NOMO-1 (cell line): ENCODE measurements around the gene TSPAN13.

Experiments
- DNase-seq, 2 experiments: peaks; one replicate each; lab custom pipeline; 2025; ENCODE audit not compliant: unreplicated experiment in 2 of 2; lab: John Stamatoyannopoulos, UW

The TSPAN13 gene

GRCh38 chr7:16773884-16774283, 20.3 kb downstream of the TSPAN13 start:
- no peak for DNase-seq

GRCh38 chr7:16774294-16774693, 20.7 kb downstream of the TSPAN13 start:
- no peak for DNase-seq

- DNase-seq, result no peak
Observed at GRCh38 chr7:16774986-16775385, 21.4 kb downstream of the TSPAN13 start.

GRCh38 chr7:16776053-16776452, 22.5 kb downstream of the TSPAN13 start:
- DNase-seq, result no peak

- DNase-seq, result no peak
Observed at GRCh38 chr7:16778476-16778875, 24.9 kb downstream of the TSPAN13 start.

- DNase-seq, result peak in 1 of 2 experiments; percentile 13
Observed at GRCh38 chr7:16779051-16779450, 25.5 kb downstream of the TSPAN13 start.

GRCh38 chr7:16780596-16780995, 27.0 kb downstream of the TSPAN13 start:
- no peak for DNase-seq

GRCh38 chr7:16785321-16785720, 31.8 kb downstream of the TSPAN13 start:
- DNase-seq, result no peak

GRCh38 chr7:16785846-16786245, 32.3 kb downstream of the TSPAN13 start:
- DNase-seq, result no peak

- DNase-seq, result no peak
Observed at GRCh38 chr7:16786257-16786656, 32.7 kb downstream of the TSPAN13 start.

GRCh38 chr7:16787127-16787526, 33.6 kb downstream of the TSPAN13 start:
- no peak for DNase-seq

- DNase-seq, result no peak
Observed at GRCh38 chr7:16791071-16791470, 37.5 kb downstream of the TSPAN13 start.

- DNase-seq, result no peak
Observed at GRCh38 chr7:16791905-16792698, 38.5 kb downstream of the TSPAN13 start.

- no peak for DNase-seq
Observed at GRCh38 chr7:16794986-16795385, 41.4 kb downstream of the TSPAN13 start.

GRCh38 chr7:16795624-16796023, 42.1 kb downstream of the TSPAN13 start:
- DNase-seq, result no peak

- DNase-seq, result peak; percentile 44 to 71
Observed at GRCh38 chr7:16801111-16801542, 47.6 kb downstream of the TSPAN13 start.

- DNase-seq, result no peak
Observed at GRCh38 chr7:16801579-16801978, 48.0 kb downstream of the TSPAN13 start.

GRCh38 chr7:16803125-16803524, 49.6 kb downstream of the TSPAN13 start:
- no peak for DNase-seq

- DNase-seq, result no peak
Observed at GRCh38 chr7:16803881-16804673, 50.5 kb downstream of the TSPAN13 start.

GRCh38 chr7:16804674-16805439, 51.3 kb downstream of the TSPAN13 start, which contains the start of gene AGR2:
Gene AGR2 (minus strand): TSS chr7:16804999. CDS start chr7:16801796, 3,203 bp downstream.
- DNase-seq, result peak in 1 of 2 experiments; percentile 38

GRCh38 chr7:16805441-16805840, 51.9 kb downstream of the TSPAN13 start:
- peak in 1 of 2 experiments; percentile 25 for DNase-seq
